DOHH2 (cell line): ENCODE results near the gene THG1L.
"Not testable (repeated sequence)": the region's sequence is repeated elsewhere in the genome, so short reads cannot be mapped to it uniquely, and the experiment has no call there.

ENCODE experiments used
- EZH2phosphoT487 ChIP-seq: fragments of 200-600 bp; sonication (generic); IDR thresholded peaks from 2 replicates; pipeline ENCODE4 v1.6.1; 2017; ENCODE audit warnings: borderline replicate concordance, mild to moderate bottlenecking, antibody characterized with exemption, low read length, moderate library complexity, mixed read lengths
- TF ChIP-seq, protein P1 (sequence below): fragments of 200-600 bp; sonication (generic); IDR thresholded peaks from one replicate; pipeline ENCODE4 v1.5.1; 2014; ENCODE audit warnings: antibody characterized with exemption, mild to moderate bottlenecking, low read depth, low read length; ENCODE audit not compliant: poor library complexity, severe bottlenecking

GRCh38 chr5:157722895-157723294 is 8.3 kb upstream of the THG1L start:
- TF ChIP-seq, protein P1, sequence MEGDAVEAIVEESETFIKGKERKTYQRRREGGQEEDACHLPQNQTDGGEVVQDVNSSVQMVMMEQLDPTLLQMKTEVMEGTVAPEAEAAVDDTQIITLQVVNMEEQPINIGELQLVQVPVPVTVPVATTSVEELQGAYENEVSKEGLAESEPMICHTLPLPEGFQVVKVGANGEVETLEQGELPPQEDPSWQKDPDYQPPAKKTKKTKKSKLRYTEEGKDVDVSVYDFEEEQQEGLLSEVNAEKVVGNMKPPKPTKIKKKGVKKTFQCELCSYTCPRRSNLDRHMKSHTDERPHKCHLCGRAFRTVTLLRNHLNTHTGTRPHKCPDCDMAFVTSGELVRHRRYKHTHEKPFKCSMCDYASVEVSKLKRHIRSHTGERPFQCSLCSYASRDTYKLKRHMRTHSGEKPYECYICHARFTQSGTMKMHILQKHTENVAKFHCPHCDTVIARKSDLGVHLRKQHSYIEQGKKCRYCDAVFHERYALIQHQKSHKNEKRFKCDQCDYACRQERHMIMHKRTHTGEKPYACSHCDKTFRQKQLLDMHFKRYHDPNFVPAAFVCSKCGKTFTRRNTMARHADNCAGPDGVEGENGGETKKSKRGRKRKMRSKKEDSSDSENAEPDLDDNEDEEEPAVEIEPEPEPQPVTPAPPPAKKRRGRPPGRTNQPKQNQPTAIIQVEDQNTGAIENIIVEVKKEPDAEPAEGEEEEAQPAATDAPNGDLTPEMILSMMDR = not testable (repeated sequence)
- not testable (repeated sequence) for TF ChIP-seq EZH2phosphoT487
